Mesodermal cell (in vitro differentiated cells): ENCODE results near the gene ABCA13.

Experiments used
- H3K27ac ChIP-seq: 2 replicates; pipeline ENCODE4 v1.7.0; 2013; ENCODE audit warnings: mild to moderate bottlenecking, low read depth, low read length, moderate library complexity; ENCODE audit not compliant: severe bottlenecking
- H3K36me3 ChIP-seq: 2 replicates; pipeline ENCODE4 v1.7.1; 2013; ENCODE audit warnings: mild to moderate bottlenecking, low read length, moderate library complexity; ENCODE audit not compliant: control insufficient read depth, insufficient read depth
- H3K4me1 ChIP-seq: one replicate; pipeline ENCODE4 v1.7.1; 2013; ENCODE audit warnings: mild to moderate bottlenecking, low read length; ENCODE audit not compliant: insufficient read depth, control insufficient read depth, poor library complexity, severe bottlenecking
- H3K4me3 ChIP-seq: 2 replicates; pipeline ENCODE4 v1.7.0; 2013; ENCODE audit warnings: low read length, control low read depth, mild to moderate bottlenecking; ENCODE audit not compliant: insufficient read depth, poor library complexity, severe bottlenecking; ENCODE audit errors: extremely low read depth
- H3K9me3 ChIP-seq: 2 replicates; pipeline ENCODE4 v1.7.1; 2013; ENCODE audit warnings: mild to moderate bottlenecking, low read length, moderate library complexity; ENCODE audit not compliant: control insufficient read depth
- WGBS, 2 experiments: methylation state at CpG; one replicate each; pipeline ENCODE4 v1.1.5; 2013; ENCODE audit warnings: missing lambda C conversion rate in 2 of 2; ENCODE audit not compliant: insufficient coverage in 2 of 2; 5-methylcytosine and 5-hydroxymethylcytosine counted together

ABCA13 gene

DNA sequence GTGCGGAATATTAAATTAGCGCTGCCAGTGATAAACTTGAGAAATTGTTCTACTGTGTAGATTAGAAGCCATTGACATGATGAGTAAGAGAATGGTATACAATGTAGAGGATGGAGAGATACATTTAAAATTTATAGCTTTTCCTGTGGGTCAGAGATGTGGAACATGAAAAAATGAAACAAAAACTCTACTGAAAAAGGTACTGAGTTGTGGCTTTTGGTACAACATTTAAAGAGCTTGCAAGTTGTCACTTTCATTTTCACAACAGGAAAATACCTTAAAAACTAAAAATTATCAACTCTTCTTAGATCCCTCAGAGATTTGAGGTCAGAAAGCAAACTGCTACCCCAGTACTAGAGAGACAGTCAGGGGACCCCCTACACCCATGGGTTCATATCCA, 404.3 kb downstream of the ABCA13 start:
- Histone ChIP-seq H3K9me3 (no peaks in the 10 kb centered on the region), H3K4me3 (no peak overlapping the region), H3K27ac (no peak overlapping the region), H3K36me3 (no peaks in the 10 kb centered on the region), H3K4me1 (no peaks in the 10 kb centered on the region)
- WGBS, 2 experiments = no CpG with 5 or more reads among the region's 2 CpGs

- H3K9me3 ChIP-seq = no peaks in the 10 kb centered on the region
- no peaks in the 10 kb centered on the region for H3K4me1 ChIP-seq
- H3K27ac ChIP-seq = no peak overlapping the region
- H3K36me3 ChIP-seq = no peaks in the 10 kb centered on the region
- no peak overlapping the region for H3K4me3 ChIP-seq
These were observed 416.2 kb downstream of the ABCA13 start for GRCh38 chr7:48587475-48587874.

GRCh38 chr7:48594349-48594748, 423.1 kb downstream of the ABCA13 start:
- H3K36me3 ChIP-seq = no peaks in the 10 kb centered on the region
- 90 to 100% methylated on average over 1 of the region's 2 CpGs for WGBS, 2 experiments
- no peak overlapping the region for H3K4me3 ChIP-seq
- no peaks in the 10 kb centered on the region for H3K4me1 ChIP-seq
- H3K9me3 ChIP-seq = no peaks in the 10 kb centered on the region
- H3K27ac ChIP-seq = no peak overlapping the region

DNA sequence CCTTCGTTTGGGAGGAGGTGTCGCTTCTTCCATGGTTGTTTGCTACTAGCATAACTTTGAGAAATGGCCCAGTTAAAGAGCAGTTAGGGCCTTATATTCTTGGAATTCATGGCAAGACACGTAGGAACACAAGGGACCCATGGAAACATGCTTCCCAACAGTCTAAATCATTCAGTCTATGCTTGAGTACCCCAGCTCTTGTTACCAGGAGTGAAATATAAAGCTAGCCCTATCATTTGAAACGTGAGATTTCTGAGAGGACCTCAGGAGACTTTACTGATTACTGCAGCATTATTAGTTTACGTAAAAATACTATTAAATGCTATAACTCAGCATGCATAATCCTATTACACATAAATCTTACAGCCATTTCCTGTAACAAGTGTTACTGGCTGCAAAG, 424.5 kb downstream of the ABCA13 start:
- no peaks in the 10 kb centered on the region for H3K4me1 ChIP-seq
- no peak overlapping the region for H3K27ac ChIP-seq
- no peaks in the 10 kb centered on the region for H3K9me3 ChIP-seq
- no peaks in the 10 kb centered on the region for H3K36me3 ChIP-seq
- WGBS, 2 experiments = 81 to 83% methylated on average over 4 of the region's 5 CpGs
- H3K4me3 ChIP-seq = no peak overlapping the region

DNA sequence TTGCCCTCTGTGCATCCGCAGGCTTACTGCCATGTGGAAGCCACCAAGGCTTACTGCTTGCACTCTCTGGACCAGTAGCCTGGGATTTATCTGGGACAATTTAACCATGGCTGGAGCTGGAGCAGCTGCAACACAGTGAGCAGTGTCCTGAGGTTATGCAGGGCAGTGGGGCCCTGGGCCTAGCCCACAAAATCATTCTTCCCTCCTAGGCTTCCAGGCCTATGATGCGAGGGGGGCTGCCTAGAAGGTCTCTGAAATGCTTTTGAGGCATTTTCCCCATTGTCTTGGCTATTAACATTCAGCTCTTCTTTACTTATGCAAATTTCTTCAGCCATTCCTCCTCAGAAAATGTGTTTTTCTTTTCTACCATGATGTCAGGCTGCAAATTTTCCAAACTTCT, 439.4 kb downstream of the ABCA13 start:
- WGBS, 2 experiments = 76 to 84% methylated on average over 2 of the region's 2 CpGs
- Histone ChIP-seq H3K27ac (no peak overlapping the region), H3K4me3 (no peak overlapping the region), H3K36me3 (no peaks in the 10 kb centered on the region), H3K4me1 (no peaks in the 10 kb centered on the region), H3K9me3 (no peaks in the 10 kb centered on the region)

- no peak overlapping the region for H3K27ac ChIP-seq
- 96 to 100% methylated on average over 3 of the region's 3 CpGs for WGBS, 2 experiments
- H3K36me3 ChIP-seq = no peaks in the 10 kb centered on the region
- no peak overlapping the region for H3K4me3 ChIP-seq
- no peaks in the 10 kb centered on the region for H3K9me3 ChIP-seq
- no peaks in the 10 kb centered on the region for H3K4me1 ChIP-seq
These were observed 440.7 kb downstream of the ABCA13 start for GRCh38 chr7:48611993-48612392.

GRCh38 chr7:48617508-48617907, 446.2 kb downstream of the ABCA13 start:
- no peak overlapping the region for H3K27ac ChIP-seq
- no peaks in the 10 kb centered on the region for H3K4me1 ChIP-seq
- H3K4me3 ChIP-seq = no peak overlapping the region
- WGBS, 2 experiments = 80 to 90% methylated on average over 7 of the region's 7 CpGs
- H3K9me3 ChIP-seq = no peaks in the 10 kb centered on the region
- no peaks in the 10 kb centered on the region for H3K36me3 ChIP-seq

- whole genome bisulfite sequencing, 2 experiments = 90 to 94% methylated on average over 2 of the region's 3 CpGs
- Histone ChIP-seq H3K4me1 (no peaks in the 10 kb centered on the region), H3K9me3 (no peaks in the 10 kb centered on the region)
These were observed 446.7 kb downstream of the ABCA13 start for GRCh38 chr7:48617993-48618392.

GRCh38 chr7:48621076-48621475, 449.8 kb downstream of the ABCA13 start:
- H3K9me3 ChIP-seq = no peaks in the 10 kb centered on the region
- 100% methylated on average over 1 to 3 of the region's 4 CpGs for WGBS, 2 experiments
- no peaks in the 10 kb centered on the region for H3K4me1 ChIP-seq
- H3K27ac ChIP-seq = no peak overlapping the region
- no peaks in the 10 kb centered on the region for H3K36me3 ChIP-seq
- no peak overlapping the region for H3K4me3 ChIP-seq

More at GRCh38 chr7:48617993-48618392, 446.7 kb downstream of the ABCA13 start:
- Histone ChIP-seq H3K36me3 (no peaks in the 10 kb centered on the region), H3K27ac (no peak overlapping the region), H3K4me3 (no peak overlapping the region)

- Histone ChIP-seq H3K4me3 (no peak overlapping the region), H3K4me1 (no peaks in the 10 kb centered on the region), H3K27ac (no peak overlapping the region), H3K9me3 (no peaks in the 10 kb centered on the region), H3K36me3 (no peaks in the 10 kb centered on the region)
- 89 to 94% methylated on average over 2 of the region's 4 CpGs for WGBS, 2 experiments
These were observed 455.9 kb downstream of the ABCA13 start for GRCh38 chr7:48627164-48627563.

DNA sequence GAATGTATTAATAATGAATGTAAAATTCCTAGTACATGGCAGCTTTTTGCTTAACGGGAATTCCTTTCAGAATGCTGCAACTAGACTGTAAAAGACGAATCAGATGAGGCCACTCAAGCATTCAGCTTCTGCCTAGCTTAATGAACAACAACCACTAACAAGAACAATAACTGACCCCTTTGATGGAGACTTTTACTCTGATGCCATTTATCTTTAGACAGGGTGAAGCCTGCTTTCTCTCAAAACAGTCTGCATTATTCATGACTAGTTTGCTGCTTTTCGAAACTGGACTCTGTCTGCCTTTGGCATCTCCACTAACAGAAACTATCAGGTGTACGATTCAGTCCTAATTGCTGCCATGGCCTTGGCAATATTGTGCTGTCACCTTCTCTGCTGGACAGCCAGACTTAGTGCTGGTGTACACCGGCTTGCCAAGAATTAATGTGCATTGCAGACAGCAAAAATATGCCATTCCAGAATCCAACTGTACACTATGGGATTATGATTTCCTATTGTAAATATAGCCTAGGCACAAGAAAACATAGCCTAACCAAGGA, 457.6 kb downstream of the ABCA13 start:
- 81 to 83% methylated on average over 3 to 4 of the region's 5 CpGs for WGBS, 2 experiments

More for the DNA sequence above, 457.6 kb downstream of the ABCA13 start:
- no peak overlapping the region for H3K4me3 ChIP-seq
- no peaks in the 10 kb centered on the region for H3K9me3 ChIP-seq
- no peaks in the 10 kb centered on the region for H3K36me3 ChIP-seq
- H3K4me1 ChIP-seq = no peaks in the 10 kb centered on the region
- H3K27ac ChIP-seq = no peak overlapping the region
